ENCODE data around the gene CR1.
"Not testable (repeated sequence)": the region's sequence is repeated elsewhere in the genome, so short reads cannot be mapped to it uniquely, and the experiment has no call there.

CR1 gene

GRCh38 chr1:207495801-207496792 is at the start of gene CR1:
TSS of gene CR1 (plus strand) at chr1:207496157. CDS start at chr1:207496268, 111 bp downstream.
- DNase-seq: no peak

- no peak for DNase-seq
Measured at GRCh38 chr1:207453710-207454045, 42.3 kb upstream of the CR1 start.

GRCh38 chr1:207454046-207454964 is 41.7 kb upstream of the CR1 start, which contains the start of gene CR2:
TSS of gene CR2 (plus strand) at chr1:207454328. CDS start at chr1:207454419, 91 bp downstream.
- no peak for DNase-seq

- DNase-seq: no peak
Measured at GRCh38 chr1:207455183-207455754, 40.7 kb upstream of the CR1 start.

- no peak for DNase-seq
Measured at GRCh38 chr1:207458414-207458813, 37.5 kb upstream of the CR1 start.

GRCh38 chr1:207459008-207459407 is 36.9 kb upstream of the CR1 start:
- no peak for DNase-seq

GRCh38 chr1:207461649-207462048 is 34.3 kb upstream of the CR1 start:
- DNase-seq: no peak

- no peak for DNase-seq
Measured at GRCh38 chr1:207462535-207462934, 33.4 kb upstream of the CR1 start.

- DNase-seq: no peak
Measured at GRCh38 chr1:207463021-207463420, 32.9 kb upstream of the CR1 start.

GRCh38 chr1:207463571-207463970 is 32.4 kb upstream of the CR1 start:
- no peak for DNase-seq

GRCh38 chr1:207470927-207471326 is 25.0 kb upstream of the CR1 start:
- no peak for DNase-seq

- no peak for DNase-seq
Measured at GRCh38 chr1:207474210-207474609, 21.7 kb upstream of the CR1 start.

- DNase-seq: no peak
Measured at GRCh38 chr1:207486198-207486597, 9.8 kb upstream of the CR1 start.

GRCh38 chr1:207487636-207488035 is 8.3 kb upstream of the CR1 start:
- no peak for DNase-seq

- DNase-seq: no peak
Measured at GRCh38 chr1:207493212-207493611, 2.7 kb upstream of the CR1 start.

- DNase-seq: no peak
Measured at GRCh38 chr1:207494171-207494570, 1.8 kb upstream of the CR1 start.

- DNase-seq: not testable (repeated sequence)
Measured at GRCh38 chr1:207495281-207495680, 676 bp upstream of the CR1 start.

GRCh38 chr1:207497941-207498340 is 2.0 kb downstream of the CR1 start:
- DNase-seq: no peak

GRCh38 chr1:207499573-207499972 is 3.6 kb downstream of the CR1 start:
- peak; percentile 10 for DNase-seq

GRCh38 chr1:207500306-207500705 is 4.3 kb downstream of the CR1 start:
- DNase-seq: no peak

- no peak for DNase-seq
Measured at GRCh38 chr1:207501071-207501470, 5.1 kb downstream of the CR1 start.

GRCh38 chr1:207502726-207503125 is 6.8 kb downstream of the CR1 start:
- no peak for DNase-seq

GRCh38 chr1:207503950-207504349 is 8.0 kb downstream of the CR1 start:
- DNase-seq: no peak

Measured in NCI-H524 treated with DMSO at 0.1 percent for 48 hours (cell line).